ENCODE results near the gene AQP2. TPM values are rescaled to one million over a fixed set of nuclear protein-coding genes. Genes with fewer than 3 reads are reported as not detected.

AQP2 gene
- total RNA-seq, 1 donor from 2014 or later, result not detected

DNA sequence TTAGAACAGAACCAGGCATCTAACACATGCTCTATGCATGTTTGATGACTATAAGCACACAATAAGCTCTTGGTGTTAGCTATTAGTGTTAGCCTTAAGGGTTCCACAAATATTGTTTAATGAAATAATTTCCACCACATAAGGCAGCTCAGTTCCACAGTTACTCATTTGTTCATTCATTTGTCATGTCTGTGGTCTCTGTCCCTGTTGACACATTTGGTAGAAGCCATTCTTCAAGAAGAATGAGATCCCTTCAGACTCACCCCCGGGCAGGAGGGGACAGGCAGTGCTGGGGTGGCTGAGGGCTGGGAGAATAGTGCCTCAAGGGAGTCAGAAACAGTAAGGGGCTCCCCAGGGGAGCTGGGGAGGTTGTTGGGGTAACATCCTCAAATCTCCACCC, 43.2 kb upstream of the AQP2 start:
- Mint-ChIP-seq H3K27me3 (ENCODE audit: unreplicated experiment) (no peaks in the 10 kb centered on the region), H3K27ac (ENCODE audit: unreplicated experiment) (no peak overlapping the region), H3K4me3 (ENCODE audit: unreplicated experiment) (no peak overlapping the region), H3K4me1 (ENCODE audit: unreplicated experiment) (peaks cover 13% of the 10 kb centered on the region), H3K9me3 (ENCODE audit: unreplicated experiment) (no peaks in the 10 kb centered on the region), H3K36me3 (ENCODE audit: unreplicated experiment) (no peaks in the 10 kb centered on the region)
- DNase-seq (ENCODE audit: extremely low spot score, unreplicated experiment), result no peak
- TF ChIP-seq, protein P1, sequence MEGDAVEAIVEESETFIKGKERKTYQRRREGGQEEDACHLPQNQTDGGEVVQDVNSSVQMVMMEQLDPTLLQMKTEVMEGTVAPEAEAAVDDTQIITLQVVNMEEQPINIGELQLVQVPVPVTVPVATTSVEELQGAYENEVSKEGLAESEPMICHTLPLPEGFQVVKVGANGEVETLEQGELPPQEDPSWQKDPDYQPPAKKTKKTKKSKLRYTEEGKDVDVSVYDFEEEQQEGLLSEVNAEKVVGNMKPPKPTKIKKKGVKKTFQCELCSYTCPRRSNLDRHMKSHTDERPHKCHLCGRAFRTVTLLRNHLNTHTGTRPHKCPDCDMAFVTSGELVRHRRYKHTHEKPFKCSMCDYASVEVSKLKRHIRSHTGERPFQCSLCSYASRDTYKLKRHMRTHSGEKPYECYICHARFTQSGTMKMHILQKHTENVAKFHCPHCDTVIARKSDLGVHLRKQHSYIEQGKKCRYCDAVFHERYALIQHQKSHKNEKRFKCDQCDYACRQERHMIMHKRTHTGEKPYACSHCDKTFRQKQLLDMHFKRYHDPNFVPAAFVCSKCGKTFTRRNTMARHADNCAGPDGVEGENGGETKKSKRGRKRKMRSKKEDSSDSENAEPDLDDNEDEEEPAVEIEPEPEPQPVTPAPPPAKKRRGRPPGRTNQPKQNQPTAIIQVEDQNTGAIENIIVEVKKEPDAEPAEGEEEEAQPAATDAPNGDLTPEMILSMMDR (IDR thresholded peaks at IDR 0.05), result no peak

DNA sequence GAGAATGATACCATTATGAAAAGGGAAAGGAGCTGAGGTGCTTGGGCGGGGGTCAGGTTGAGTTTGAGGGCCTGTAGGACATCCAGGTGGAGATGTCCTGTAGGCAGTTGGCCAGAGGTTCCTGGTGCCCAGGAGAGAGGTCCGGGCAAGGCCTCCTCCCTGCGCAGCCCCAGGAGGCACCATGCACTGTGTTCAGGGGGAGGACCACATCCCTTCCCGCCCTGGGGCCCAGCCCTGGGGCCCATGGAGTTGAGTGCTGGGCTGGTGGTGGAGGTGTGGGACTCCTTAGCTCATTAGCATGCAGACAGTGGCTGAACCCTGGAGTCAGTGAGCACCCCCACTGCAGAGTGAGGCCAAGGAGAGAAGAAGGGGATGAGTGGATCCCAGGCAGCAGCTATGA, 41.2 kb upstream of the AQP2 start:
- Mint-ChIP-seq H3K4me3 (ENCODE audit: unreplicated experiment) (no peak overlapping the region), H3K9me3 (ENCODE audit: unreplicated experiment) (no peaks in the 10 kb centered on the region)
- no peak for DNase-seq (ENCODE audit: extremely low spot score, unreplicated experiment)

DNA sequence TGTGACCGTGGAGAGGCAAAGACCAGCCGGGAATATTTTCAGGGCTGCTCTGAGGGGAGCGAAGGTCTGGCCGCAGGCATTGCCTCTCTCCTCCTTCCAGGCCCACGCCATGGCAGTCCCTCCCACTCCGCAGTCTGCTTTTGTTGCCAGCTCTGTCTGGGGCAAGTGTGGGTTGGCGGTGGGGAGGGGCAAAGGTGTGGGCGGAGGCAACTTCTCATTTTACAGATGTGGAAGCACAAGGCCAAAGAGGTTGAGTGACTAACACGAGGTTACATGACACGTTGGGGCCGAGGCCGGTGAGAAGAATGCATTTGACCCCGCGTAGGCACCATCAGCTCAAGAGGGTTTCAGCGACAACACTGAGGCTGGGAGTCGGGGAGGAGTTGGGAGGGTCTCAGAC, 40.7 kb upstream of the AQP2 start:
- H3K4me1 Mint-ChIP-seq (ENCODE audit: unreplicated experiment), result peaks cover 11% of the 10 kb centered on the region
- H3K27ac Mint-ChIP-seq (ENCODE audit: unreplicated experiment), result no peak overlapping the region
- H3K9me3 Mint-ChIP-seq (ENCODE audit: unreplicated experiment), result no peaks in the 10 kb centered on the region
- DNase-seq (ENCODE audit: extremely low spot score, unreplicated experiment), result no peak
- TF ChIP-seq, protein P1 (IDR thresholded peaks at IDR 0.05), result no peak
- H3K27me3 Mint-ChIP-seq (ENCODE audit: unreplicated experiment), result peaks cover 2% of the 10 kb centered on the region
- no peaks in the 10 kb centered on the region for H3K36me3 Mint-ChIP-seq (ENCODE audit: unreplicated experiment)
- H3K4me3 Mint-ChIP-seq (ENCODE audit: unreplicated experiment), result no peak overlapping the region

More for the DNA sequence above, 41.2 kb upstream of the AQP2 start:
- Mint-ChIP-seq H3K4me1 (ENCODE audit: unreplicated experiment) (peaks cover 13% of the 10 kb centered on the region), H3K27me3 (ENCODE audit: unreplicated experiment) (peaks cover 2% of the 10 kb centered on the region), H3K27ac (ENCODE audit: unreplicated experiment) (no peak overlapping the region), H3K36me3 (ENCODE audit: unreplicated experiment) (no peaks in the 10 kb centered on the region)
- TF ChIP-seq, protein P1 (IDR thresholded peaks at IDR 0.05), result no peak

DNA sequence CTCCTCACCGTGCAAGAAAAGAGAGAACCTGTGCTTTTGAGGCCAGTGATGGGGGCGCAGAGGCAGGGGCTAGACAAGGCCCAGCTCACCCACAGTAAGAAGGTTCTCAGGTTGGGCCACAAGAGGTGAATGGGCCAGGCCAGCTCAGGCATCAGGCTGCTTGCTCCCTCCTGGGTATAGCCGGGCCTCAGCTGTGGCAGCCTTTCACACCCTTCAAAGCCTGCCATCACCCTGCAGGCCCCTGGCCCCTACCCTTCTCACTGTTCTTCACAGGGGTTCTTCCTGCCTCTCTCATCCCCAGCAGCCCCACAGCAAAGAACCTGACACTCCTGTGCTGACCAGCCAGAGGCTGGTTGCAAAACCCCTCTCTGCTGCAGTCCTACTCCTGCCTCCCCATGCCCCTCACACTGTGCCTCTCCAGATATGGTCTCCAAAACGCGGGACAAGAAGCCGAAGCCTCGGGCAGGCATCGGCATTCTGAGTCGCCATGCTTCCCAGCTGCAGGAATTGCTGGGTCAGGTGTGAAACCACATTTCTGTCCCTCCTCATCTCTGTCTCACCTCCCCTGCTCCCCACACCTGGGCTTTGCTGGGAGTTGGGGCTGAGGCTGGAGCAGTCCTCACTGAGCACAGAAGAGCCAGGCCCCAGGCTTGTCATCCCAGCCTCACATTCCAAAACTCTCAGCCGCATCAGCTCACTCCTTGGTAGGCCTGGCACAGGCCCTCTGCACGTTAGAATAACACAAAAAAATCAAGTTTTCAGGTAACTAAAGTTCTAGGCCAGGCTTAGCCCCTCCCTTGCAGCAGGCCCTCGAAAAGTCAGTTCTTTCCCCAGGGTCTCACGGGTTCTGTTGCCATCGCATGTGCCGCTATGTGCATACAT, 40.0 kb upstream of the AQP2 start:
- Mint-ChIP-seq H3K4me3 (ENCODE audit: unreplicated experiment) (no peak overlapping the region), H3K9me3 (ENCODE audit: unreplicated experiment) (no peaks in the 10 kb centered on the region), H3K27me3 (ENCODE audit: unreplicated experiment) (peaks cover 2% of the 10 kb centered on the region), H3K4me1 (ENCODE audit: unreplicated experiment) (peaks cover 9% of the 10 kb centered on the region), H3K36me3 (ENCODE audit: unreplicated experiment) (no peaks in the 10 kb centered on the region), H3K27ac (ENCODE audit: unreplicated experiment) (no peak overlapping the region)
- TF ChIP-seq, protein P1 (IDR thresholded peaks at IDR 0.05), result no peak
- no peak for DNase-seq (ENCODE audit: extremely low spot score, unreplicated experiment)

DNA sequence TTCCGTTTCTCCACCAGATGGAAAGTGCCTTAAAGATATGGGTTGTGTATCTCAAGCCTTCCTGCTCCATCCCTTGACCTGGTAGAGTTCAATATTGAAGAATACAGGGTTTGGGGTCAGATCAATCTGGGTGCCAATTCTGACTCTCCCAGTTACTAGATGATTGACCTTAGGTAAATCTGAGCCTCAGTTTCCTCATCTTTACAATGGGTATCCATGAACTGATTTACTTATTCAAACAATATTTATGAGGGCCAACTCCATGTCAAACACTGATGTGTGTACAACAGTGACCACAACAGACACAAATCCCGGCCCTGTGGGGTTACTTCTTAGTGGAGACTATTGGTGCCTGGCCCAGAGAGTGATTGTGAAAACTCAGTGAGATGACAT, 39.3 kb upstream of the AQP2 start:
- no peak overlapping the region for H3K27ac Mint-ChIP-seq (ENCODE audit: unreplicated experiment)
- peaks cover 2% of the 10 kb centered on the region for H3K27me3 Mint-ChIP-seq (ENCODE audit: unreplicated experiment)
- peaks cover 7% of the 10 kb centered on the region for H3K4me1 Mint-ChIP-seq (ENCODE audit: unreplicated experiment)
- H3K9me3 Mint-ChIP-seq (ENCODE audit: unreplicated experiment), result no peaks in the 10 kb centered on the region
- TF ChIP-seq, protein P1 (IDR thresholded peaks at IDR 0.05), result no peak
- no peaks in the 10 kb centered on the region for H3K36me3 Mint-ChIP-seq (ENCODE audit: unreplicated experiment)
- no peak overlapping the region for H3K4me3 Mint-ChIP-seq (ENCODE audit: unreplicated experiment)
- no peak for DNase-seq (ENCODE audit: extremely low spot score, unreplicated experiment)

Data from osteocyte (in vitro differentiated cells).